GM21723 (cell line): ENCODE measurements around the gene MTA3.
"Not testable (repeated sequence)": the region's sequence is repeated elsewhere in the genome, so short reads cannot be mapped to it uniquely, and the experiment has no call there.

Source experiments
- ATAC-seq: cut with Tn5 transposase; IDR thresholded peaks from one replicate; pipeline ENCODE4 v1.9.1; 2021; ENCODE audit warnings: mild to moderate bottlenecking, moderate library complexity; ENCODE audit not compliant: unreplicated experiment

The MTA3 gene

GRCh38 chr2:42725657-42726056 lies 157.2 kb downstream of the MTA3 start:
- ATAC-seq: no peak

- ATAC-seq: no peak
Observed at GRCh38 chr2:42726680-42727079, 158.2 kb downstream of the MTA3 start.

DNA sequence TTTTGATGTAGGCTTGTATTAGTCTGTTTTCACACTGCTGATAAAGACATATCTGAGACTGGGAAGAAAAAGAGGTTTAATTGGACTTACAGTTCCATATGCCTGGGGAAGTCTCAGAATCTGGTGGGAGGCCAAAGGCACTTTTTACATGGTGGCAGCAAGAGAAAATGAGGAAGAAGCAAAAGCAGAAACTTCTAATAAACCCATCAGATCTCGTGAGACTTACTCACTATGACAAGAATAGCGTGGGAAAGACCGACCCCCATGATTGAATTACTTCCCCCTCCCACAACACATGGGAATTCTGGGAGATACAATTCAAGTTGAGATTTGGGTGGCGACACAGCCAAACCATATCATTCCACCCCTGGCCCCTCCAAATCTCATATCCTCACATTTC lies 162.9 kb downstream of the MTA3 start:
- not testable (repeated sequence) for ATAC-seq

DNA sequence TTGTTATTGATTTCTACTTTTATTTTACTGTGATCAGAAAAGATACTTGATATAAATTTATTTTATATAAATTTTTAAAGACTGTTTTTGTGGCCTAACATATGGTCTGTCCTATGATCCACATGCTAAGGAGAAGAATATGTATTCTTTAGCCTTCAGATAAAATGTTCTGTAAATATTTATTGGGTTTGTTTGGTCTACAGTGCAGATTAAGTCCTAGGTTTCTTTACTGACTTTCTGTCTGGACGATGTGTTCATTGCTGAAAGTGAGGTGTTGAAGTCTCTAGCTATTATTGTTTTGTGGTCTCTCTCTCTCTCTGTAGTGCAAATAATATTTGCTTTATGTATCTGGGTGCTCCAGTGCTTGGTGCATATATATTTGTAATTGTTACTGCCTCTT lies 165.4 kb downstream of the MTA3 start:
- no peak for ATAC-seq

DNA sequence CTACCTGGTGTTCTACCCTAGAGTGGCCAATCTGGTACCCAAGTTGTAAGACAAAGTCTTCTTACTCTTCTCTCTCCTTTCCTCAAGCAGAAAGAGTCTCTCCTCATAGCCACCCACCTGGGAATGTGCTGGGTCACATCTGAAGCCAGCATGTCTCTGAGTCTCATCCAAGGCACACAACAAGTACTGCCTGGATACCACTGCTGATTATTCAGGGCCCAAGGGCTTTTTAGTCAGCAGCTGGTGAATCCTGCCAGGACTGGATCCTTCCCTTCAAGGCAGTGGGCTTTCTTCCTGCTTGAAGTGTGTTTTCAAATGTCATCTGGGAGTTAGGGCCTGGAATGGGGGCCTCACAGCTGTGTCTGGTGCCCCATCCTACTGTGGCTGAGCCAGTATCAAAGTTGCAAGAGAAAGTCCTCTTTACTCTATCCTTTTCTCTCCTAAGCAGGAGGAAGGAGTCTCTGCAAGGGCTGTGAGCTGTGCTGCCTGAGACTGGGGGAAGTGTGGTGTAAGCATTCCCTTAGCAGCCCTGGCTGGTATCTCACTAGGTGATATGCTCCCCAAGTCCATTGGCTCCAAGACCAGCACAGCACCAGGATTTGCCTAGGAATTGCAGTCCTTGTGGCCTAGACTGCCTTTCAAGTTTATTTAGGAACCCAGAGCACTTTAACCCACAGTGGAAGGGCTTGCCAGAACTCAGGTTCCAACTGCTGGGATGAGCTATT lies 168.3 kb downstream of the MTA3 start:
- ATAC-seq: no peak

DNA sequence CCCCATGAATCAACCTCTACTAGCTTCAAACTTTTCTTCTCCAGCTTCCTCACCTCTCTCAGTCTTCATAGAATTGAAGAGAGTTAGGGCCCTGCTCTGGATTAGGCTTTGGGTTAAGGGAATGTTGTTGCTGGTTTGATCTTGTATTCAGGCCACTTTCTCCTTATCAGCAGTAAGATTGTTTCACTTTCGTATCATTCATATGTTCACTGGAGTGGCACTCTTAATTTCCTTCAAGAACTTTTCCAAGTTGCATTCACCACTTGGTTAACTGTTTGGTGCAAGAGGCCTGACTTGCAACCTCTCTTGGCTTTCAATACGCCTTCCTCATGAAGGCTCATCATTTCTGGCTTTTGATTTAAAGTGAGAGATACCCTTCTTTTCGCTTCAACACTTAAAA lies 172.7 kb downstream of the MTA3 start:
- ATAC-seq: no peak

- no peak for ATAC-seq
Observed at GRCh38 chr2:42742740-42743658, 174.6 kb downstream of the MTA3 start.

DNA sequence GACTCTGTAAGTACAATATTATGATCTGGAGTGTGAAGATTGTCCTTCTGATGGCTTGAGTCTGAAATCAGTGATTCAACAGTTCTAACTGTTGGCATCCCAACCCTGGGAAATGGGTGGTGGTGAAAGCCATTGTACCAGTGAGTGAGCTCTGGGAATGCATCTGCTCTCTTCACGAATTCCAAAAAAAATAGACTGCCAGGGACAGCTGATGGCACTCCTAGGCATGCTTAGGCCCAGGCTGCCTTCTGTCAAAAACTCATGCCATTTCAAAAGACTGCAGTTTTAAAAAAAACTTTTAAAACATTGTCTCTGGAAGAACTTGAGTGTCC lies 175.2 kb downstream of the MTA3 start:
- ATAC-seq: no peak

DNA sequence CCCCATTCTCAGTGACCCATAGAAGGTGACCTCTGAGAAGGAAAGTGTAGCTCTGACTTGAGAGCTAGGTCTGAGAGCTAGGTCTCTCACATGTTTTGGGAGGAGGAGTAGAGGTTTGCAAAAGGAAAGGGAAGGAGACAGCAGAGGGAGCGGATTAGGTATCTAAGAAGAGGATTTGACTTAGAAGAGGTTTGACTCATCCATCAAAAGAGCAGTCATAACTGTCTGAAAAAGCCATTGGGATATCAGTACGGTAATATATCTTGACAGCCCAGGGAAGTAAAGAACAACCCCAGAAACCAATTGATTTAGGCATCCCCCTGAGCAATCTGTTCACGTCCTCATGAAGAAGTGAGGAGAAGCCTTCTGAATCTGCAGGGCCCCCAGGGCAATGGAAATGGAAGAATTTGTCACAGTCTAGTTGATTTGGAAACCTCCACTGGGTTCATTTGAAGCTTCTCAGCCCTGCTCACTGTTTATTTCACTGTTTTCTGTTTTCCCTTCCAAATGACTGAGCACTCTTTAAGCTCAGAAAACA lies 176.2 kb downstream of the MTA3 start:
- no peak for ATAC-seq

GRCh38 chr2:42747422-42747821 lies 179.0 kb downstream of the MTA3 start:
- no peak for ATAC-seq

DNA sequence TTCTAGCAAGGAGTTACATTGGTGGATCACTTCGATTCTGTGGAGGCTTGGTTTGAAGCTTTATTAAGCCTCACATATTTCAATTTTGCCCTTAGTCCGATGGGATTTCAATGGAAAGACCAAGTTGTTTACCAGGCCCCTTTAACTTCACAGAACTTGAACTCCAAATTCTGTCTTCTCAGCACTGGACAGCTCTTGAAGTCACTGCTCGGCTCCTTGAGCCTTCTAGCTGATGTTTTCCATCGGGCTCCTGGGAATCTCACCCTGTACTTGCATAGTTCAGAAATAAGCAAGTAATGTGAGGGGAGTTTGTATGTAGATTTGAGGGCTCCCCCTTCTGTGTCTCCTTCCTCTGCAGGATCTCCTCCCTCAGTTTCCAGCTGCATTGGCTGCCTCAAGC lies 180.4 kb downstream of the MTA3 start:
- no peak for ATAC-seq

- peak; percentile 78 for ATAC-seq
Observed at GRCh38 chr2:42752314-42752713, 183.9 kb downstream of the MTA3 start.

- no peak for ATAC-seq
Observed at GRCh38 chr2:42752816-42753813, 184.7 kb downstream of the MTA3 start.

DNA sequence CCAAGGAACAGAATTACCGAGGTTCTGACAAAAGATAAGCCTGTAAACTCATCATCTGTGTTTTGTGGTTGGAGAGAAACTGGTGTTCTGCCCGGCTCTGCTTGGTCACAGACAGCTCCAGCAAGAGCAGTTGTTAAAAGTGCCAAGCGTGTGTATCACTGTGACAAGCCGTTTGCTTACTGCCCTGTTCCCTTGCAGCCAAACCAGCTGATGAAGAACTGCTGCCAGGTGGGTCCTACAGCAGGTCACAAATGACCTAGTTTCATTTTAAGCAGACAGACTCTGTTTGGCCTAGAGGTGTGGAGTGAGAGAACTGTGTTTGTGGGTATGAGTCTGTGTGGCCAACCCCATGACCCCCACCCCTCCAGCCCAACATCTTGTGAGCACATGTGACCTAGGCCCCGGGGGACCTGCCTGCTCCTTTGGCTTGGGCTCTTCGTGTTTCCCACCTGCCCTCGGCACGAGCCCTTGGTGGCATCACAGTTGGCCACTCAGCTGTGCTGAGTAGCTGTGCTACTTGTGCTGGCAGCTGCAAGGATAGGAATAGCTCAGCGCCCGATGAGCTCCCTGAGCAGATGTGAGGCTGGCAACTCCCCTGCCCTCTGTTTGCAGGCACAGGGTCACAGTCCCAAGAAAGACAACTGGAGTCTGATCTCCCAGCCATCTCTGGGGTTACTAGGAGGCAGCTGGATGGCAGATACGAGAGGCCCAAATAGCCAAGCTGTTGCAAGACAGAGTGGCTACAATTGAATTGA lies 185.8 kb downstream of the MTA3 start:
- ATAC-seq: peak; percentile 62

GRCh38 chr2:42754776-42755140 lies 186.3 kb downstream of the MTA3 start:
- ATAC-seq: no peak

DNA sequence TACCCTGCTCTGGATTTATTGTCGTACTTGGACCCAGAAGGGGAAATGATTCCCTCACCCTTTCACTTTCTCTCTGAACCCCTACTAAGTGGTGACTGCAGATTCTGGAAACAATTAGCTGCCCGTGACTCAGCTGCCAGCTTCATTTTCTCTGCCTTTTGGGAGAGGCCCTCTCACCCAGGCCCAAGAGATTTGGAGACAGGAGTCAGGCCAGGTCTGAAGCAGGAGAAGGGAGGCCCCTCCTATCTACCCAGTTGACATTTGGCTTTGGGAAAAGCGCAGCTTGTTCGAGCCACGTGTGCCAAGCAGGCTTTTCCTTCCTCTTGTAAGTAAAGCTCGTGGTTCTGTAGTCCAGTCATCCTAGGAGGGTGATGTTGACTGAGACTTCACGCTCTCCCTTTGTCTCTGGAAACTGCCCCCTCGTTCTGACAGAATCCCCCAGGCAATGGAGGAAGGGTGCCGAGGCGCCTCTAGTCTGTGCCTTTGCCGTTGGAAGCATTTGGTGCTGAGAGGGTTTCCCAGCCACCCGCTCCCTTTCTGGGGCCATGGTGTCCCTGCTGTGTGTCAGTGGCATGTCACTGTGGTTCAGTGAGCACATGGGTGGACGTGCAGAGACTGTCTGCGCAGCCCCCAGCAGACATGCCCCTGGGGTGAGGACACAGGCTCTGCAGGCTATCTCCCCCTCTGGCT lies 186.9 kb downstream of the MTA3 start:
- no peak for ATAC-seq

DNA sequence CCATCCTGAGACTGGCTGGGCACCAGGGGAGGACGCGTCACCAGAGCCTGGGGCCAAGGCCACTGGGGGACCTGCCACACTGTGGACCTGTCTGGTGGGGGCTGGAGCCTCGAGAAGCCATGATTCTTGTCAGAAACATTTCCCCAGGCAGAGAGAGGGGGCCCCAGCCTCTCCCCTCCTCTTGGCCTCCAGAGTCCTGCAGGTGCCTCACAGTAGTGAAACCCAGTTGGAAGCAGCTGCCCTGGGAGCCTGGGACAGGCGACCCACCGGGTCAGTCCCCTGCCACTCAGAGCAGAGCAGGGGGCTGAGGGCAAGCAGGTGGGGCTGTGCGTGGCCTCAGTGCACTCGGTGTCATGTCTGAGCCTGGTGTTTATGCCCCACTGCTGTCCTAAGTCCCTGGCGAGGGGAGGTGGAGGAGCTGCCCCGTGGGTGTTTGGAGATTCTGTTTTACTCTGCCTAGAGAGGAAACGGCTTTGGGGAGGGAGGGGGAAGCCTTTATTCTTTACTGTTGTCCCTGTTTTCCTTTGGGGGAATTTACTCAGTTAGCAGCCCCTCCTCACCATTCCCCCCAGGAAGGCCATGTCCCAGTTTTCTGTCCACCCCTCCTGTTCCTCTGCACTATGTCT lies 187.8 kb downstream of the MTA3 start:
- ATAC-seq: no peak

- ATAC-seq: no peak
Observed at GRCh38 chr2:42756966-42757513, 188.6 kb downstream of the MTA3 start.
